Chondrocyte (in vitro differentiated cells): ENCODE measurements around the gene BMP8A. TPM values are rescaled to one million over a fixed set of nuclear protein-coding genes. Genes with fewer than 3 reads are reported as not detected.
"Not testable (repeated sequence)": the region's sequence is repeated elsewhere in the genome, so short reads cannot be mapped to it uniquely, and the experiment has no call there.

Experiments used
- DNase-seq: peaks from one replicate; pipeline ENCODE4 v3.0.0; 2021; ENCODE audit warnings: mixed read lengths, low spot score
- H3K27ac Mint-ChIP-seq: one replicate; pipeline ENCODE4 v1.8.0; 2021; ENCODE audit warnings: mild to moderate bottlenecking, moderate library complexity, mixed read lengths; ENCODE audit not compliant: unreplicated experiment
- H3K27me3 Mint-ChIP-seq: 2 replicates; pipeline ENCODE4 v1.8.0; 2021; ENCODE audit warnings: low read depth, mixed read lengths
- H3K36me3 Mint-ChIP-seq: 2 replicates; pipeline ENCODE4 v1.8.0; 2021; ENCODE audit warnings: low read depth, mixed read lengths
- H3K4me1 Mint-ChIP-seq: 2 replicates; pipeline ENCODE4 v1.8.0; 2021; ENCODE audit warnings: low read depth, mild to moderate bottlenecking, mixed read lengths
- H3K4me3 Mint-ChIP-seq: one replicate; pipeline ENCODE4 v1.8.0; 2021; ENCODE audit warnings: mild to moderate bottlenecking, moderate library complexity, mixed read lengths; ENCODE audit not compliant: unreplicated experiment
- H3K9me3 Mint-ChIP-seq: 2 replicates; pipeline ENCODE4 v1.8.0; 2021; ENCODE audit warnings: low read depth, mixed read lengths
- CTCF ChIP-seq: fragments of 200-600 bp; sonication (generic); IDR thresholded peaks from 2 replicates; pipeline ENCODE4 v1.5.0; 2021; ENCODE audit warnings: antibody characterized with exemption, mild to moderate bottlenecking, moderate library complexity
- total RNA-seq: library from RNA; stranded (reverse); gene quantifications from 3 replicates; pipeline ENCODE4 v1.2.1, GENCODE V29; 2021

BMP8A gene
- total RNA-seq, 1 donor from 2014 or later: 0.12 TPM

DNA sequence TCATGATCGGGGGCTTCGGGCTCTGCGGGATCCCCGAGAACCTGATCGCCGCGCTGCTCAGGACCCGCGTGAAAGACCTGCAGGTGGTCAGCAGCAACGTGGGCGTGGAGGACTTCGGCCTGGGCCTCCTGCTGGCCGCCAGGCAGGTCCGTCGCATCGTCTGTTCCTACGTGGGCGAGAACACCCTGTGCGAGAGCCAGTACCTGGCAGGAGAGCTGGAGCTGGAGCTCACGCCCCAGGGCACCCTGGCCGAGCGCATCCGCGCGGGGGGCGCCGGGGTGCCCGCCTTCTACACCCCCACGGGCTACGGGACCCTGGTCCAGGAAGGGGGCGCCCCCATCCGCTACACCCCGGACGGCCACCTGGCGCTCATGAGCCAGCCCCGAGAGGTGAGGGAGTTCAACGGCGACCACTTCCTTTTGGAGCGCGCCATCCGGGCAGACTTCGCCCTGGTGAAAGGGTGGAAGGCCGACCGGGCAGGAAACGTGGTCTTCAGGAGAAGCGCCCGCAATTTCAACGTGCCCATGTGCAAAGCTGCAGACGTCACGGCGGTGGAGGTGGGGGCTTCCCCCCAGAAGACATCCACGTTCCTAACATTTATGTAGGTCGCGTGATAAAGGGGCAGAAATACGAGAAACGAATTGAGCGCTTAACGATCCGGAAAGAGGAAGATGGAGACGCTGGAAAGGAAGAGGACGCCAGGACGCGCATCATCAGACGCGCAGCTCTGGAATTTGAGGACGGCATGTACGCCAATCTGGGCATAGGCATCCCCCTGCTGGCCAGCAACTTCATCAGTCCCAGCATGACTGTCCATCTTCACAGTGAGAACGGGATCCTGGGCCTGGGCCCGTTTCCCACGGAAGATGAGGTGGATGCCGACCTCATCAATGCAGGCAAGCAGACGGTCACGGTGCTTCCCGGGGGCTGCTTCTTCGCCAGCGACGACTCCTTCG lies 24.0 kb downstream of the BMP8A start:
- not testable (repeated sequence) for H3K36me3 Mint-ChIP-seq, H3K9me3 Mint-ChIP-seq, H3K4me1 Mint-ChIP-seq, H3K27me3 Mint-ChIP-seq, H3K27ac Mint-ChIP-seq, DNase-seq
- H3K4me3 Mint-ChIP-seq: peak overlapping the region; percentile 70
- TF ChIP-seq CTCF: peak; percentile 24

DNA sequence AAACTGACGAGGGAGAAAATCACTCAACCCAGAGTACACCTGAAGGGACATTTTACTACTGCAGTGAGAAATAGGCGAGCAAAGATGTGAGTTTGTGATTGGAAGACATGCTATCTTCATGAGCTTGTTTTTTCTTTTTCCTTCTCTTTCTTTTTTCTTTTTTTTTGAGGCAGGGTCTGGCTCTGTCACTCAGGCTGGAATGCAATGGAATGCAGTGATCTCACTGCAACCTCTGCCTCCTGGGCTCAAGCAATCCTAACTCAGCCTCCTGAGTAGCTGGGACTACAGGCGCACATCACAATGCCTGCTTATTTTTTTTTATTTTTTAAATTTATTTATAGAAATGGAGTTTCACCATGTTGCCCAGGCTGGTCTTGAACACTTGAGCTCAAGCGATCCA lies 25.4 kb downstream of the BMP8A start:
- H3K27ac Mint-ChIP-seq, H3K4me3 Mint-ChIP-seq, H3K4me1 Mint-ChIP-seq, H3K9me3 Mint-ChIP-seq, H3K27me3 Mint-ChIP-seq, H3K36me3 Mint-ChIP-seq, DNase-seq: not testable (repeated sequence)

DNA sequence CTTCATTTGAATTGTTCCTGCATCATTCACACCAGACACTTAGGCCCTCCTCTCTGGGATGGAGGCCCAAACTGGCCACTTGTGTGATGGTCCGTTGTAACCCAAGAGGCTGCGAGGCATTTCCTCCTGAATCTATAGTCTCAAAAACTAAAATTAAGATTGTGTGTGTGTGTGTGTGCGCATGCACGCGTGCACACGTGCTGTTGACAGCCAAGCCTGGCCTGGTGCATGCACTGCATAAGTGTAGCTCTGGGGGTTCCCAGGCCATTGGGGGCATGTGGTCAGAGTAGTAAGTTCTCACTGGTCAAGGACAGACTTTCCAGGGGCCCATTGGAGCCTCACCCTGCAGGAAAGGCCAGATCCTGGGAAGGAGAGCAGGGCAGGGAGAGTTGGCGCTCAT lies 26.5 kb downstream of the BMP8A start:
- peak; percentile 51 for DNase-seq
- not testable (repeated sequence) for H3K4me3 Mint-ChIP-seq, H3K4me1 Mint-ChIP-seq, H3K27ac Mint-ChIP-seq, H3K9me3 Mint-ChIP-seq, H3K36me3 Mint-ChIP-seq, H3K27me3 Mint-ChIP-seq

DNA sequence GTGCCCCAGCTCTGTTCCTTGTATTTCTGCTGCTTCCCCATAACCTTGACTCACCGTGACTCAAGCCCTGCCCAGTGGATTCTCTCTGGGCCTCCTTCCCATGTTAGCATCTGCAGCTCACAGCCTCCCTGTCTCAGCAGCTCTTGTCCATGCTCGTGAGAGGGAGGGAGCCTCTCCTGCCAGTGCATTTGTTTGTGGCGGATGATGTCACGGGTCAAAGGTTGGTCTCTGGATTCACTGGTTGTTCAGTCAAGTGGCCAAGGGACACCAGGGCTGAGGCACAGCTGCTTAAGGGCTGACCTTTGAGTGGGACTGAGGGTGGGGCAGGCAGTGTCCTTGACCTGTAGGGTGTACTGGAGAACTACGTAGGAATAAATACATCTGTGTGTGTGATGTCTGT lies 27.9 kb downstream of the BMP8A start:
- not testable (repeated sequence) for H3K36me3 Mint-ChIP-seq, H3K9me3 Mint-ChIP-seq, H3K27ac Mint-ChIP-seq

DNA sequence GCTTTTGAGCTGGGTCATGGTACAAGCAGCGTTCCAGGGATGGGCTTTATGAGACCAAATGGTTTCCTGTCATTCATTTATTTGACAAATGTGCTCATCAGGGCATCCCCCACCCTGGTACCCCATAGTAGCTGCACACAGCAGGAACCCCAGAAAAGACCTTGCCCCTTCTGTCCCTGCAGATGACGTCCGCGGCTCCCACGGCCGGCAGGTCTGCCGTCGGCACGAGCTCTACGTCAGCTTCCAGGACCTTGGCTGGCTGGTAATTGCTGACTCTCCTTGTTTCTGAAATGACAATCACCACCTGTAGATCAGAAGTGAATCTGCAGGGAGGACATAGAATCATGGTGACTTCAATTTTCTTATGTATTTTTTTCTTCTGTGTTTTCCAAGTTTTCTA lies 30.8 kb downstream of the BMP8A start:
- not testable (repeated sequence) for H3K4me3 Mint-ChIP-seq, H3K36me3 Mint-ChIP-seq, H3K4me1 Mint-ChIP-seq, H3K9me3 Mint-ChIP-seq, H3K27ac Mint-ChIP-seq, H3K27me3 Mint-ChIP-seq, DNase-seq

More for the DNA sequence above, 27.9 kb downstream of the BMP8A start:
- not testable (repeated sequence) for DNase-seq, H3K27me3 Mint-ChIP-seq, H3K4me3 Mint-ChIP-seq, H3K4me1 Mint-ChIP-seq

- peaks cover 3% of the 10 kb centered on the region for H3K36me3 Mint-ChIP-seq
- peak; percentile 88 for DNase-seq
- H3K4me1 Mint-ChIP-seq: no peaks in the 10 kb centered on the region
- no peak for TF ChIP-seq CTCF
- H3K27ac Mint-ChIP-seq: no peak overlapping the region
- H3K4me3 Mint-ChIP-seq: no peak overlapping the region
- no peaks in the 10 kb centered on the region for H3K9me3 Mint-ChIP-seq
- no peaks in the 10 kb centered on the region for H3K27me3 Mint-ChIP-seq
These were observed 31.5 kb downstream of the BMP8A start for GRCh38 chr1:39522661-39523567.

GRCh38 chr1:39524171-39524570 lies 32.7 kb downstream of the BMP8A start:
- Mint-ChIP-seq H3K4me1 (no peaks in the 10 kb centered on the region), H3K27me3 (no peaks in the 10 kb centered on the region), H3K9me3 (no peaks in the 10 kb centered on the region), H3K27ac (no peak overlapping the region), H3K4me3 (no peak overlapping the region), H3K36me3 (peaks cover 5% of the 10 kb centered on the region)
- DNase-seq: peak; percentile 52
- no peak for TF ChIP-seq CTCF
